Measurements from ENCODE around the gene SCAMP2.

DNA sequence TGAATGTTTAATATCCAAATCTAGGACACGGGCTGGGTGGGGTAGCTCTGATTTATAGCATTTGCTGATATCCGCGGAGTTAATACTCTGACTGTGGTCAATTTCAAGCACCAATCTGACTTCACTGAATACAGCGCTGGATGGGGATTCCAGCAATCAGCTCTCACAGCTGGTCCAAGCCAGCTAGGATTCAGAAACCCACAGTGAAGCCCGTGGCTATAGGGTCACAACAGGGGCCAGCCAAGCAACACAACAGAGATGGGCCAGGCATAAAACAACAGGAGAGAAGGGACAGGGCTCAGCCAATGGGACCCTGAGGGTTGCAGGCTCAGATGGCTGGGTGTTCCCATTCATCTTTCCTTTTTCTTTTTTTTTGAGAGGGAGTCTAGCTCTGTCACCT is 65.9 kb downstream of the SCAMP2 start:
- TF ChIP-seq MEIS1 (CRISPR knock-in tag; IDR thresholded peaks at IDR 0.05; ENCODE audit: borderline replicate concordance) (no peak), SRSF1 (optimal IDR thresholded peaks at IDR 0.05; ENCODE audit: low read depth, low read length) (no peak), KLF12 (CRISPR knock-in tag; IDR thresholded peaks at IDR 0.05; ENCODE audit: borderline replicate concordance) (no peak), POLR2A (IDR thresholded peaks at IDR 0.05; ENCODE audit: insufficient read depth in 1 of 2, low read depth in 2 of 2, low read length in 2 of 2) (no peak), ZNF232 (CRISPR knock-in tag; IDR thresholded peaks at IDR 0.05; ENCODE audit: borderline replicate concordance) (no peak)
- TF ChIP-seq, protein P1, sequence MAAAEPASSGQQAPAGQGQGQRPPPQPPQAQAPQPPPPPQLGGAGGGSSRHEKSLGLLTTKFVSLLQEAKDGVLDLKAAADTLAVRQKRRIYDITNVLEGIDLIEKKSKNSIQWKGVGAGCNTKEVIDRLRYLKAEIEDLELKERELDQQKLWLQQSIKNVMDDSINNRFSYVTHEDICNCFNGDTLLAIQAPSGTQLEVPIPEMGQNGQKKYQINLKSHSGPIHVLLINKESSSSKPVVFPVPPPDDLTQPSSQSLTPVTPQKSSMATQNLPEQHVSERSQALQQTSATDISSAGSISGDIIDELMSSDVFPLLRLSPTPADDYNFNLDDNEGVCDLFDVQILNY (CRISPR knock-in tag; conservative IDR thresholded peaks at IDR 0.05): no peak
- TF ChIP-seq, protein P2, sequence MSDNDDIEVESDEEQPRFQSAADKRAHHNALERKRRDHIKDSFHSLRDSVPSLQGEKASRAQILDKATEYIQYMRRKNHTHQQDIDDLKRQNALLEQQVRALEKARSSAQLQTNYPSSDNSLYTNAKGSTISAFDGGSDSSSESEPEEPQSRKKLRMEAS (IDR thresholded peaks at IDR 0.05): no peak
- TF ChIP-seq, protein P3, sequence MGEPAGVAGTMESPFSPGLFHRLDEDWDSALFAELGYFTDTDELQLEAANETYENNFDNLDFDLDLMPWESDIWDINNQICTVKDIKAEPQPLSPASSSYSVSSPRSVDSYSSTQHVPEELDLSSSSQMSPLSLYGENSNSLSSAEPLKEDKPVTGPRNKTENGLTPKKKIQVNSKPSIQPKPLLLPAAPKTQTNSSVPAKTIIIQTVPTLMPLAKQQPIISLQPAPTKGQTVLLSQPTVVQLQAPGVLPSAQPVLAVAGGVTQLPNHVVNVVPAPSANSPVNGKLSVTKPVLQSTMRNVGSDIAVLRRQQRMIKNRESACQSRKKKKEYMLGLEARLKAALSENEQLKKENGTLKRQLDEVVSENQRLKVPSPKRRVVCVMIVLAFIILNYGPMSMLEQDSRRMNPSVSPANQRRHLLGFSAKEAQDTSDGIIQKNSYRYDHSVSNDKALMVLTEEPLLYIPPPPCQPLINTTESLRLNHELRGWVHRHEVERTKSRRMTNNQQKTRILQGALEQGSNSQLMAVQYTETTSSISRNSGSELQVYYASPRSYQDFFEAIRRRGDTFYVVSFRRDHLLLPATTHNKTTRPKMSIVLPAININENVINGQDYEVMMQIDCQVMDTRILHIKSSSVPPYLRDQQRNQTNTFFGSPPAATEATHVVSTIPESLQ (CRISPR knock-in tag; conservative IDR thresholded peaks at IDR 0.05): no peak

All from HepG2 (cell line).